SK-N-SH (cell line): Measurements from ENCODE around the gene BAG5. TPM values are rescaled to one million over a fixed set of nuclear protein-coding genes. Genes with fewer than 3 reads are reported as not detected.
A peak's percentile ranks its signal among the peaks of the same experiment; 100 is the strongest.

Experiments used
- CTCF ChIA-PET: fragments of 300-600, 350-600 bp; formaldehyde crosslinking; extraction: SDS; loops from one replicate; lab custom pipeline; 2021; lab: Yijun Ruan, JAX
- POLR2A ChIA-PET: fragments of 350-600 bp; sonication (Branson Sonifier 250); formaldehyde crosslinking; extraction: SDS; loops from one replicate; lab custom pipeline; 2020; ENCODE audit warnings: antibody characterized with exemption, inconsistent platforms; lab: Yijun Ruan, JAX
- DNase-seq: peaks from one replicate; pipeline ENCODE4 v3.0.0; 2012
- H2AFZ ChIP-seq: fragments of 200-600 bp; sonication (generic); 2 replicates; pipeline ENCODE4 v1.8.1; 2016; ENCODE audit warnings: antibody characterized with exemption, mild to moderate bottlenecking, low read depth
- H3F3A ChIP-seq: fragments of 200-600 bp; sonication (generic); replicated peaks from 2 replicates; pipeline ENCODE3; 2016; ENCODE audit warnings: antibody characterized with exemption, mild to moderate bottlenecking; ENCODE audit not compliant: insufficient read depth
- H3K27ac ChIP-seq, 2 experiments: fragments of 200-500 bp in 1 of 2; fragments of 200-600 bp in 1 of 2; sonication (Bioruptor generic) in 1 of 2; sonication (generic), shearing (Covaris generic) in 1 of 2; 2 replicates each; pipeline versions ENCODE4 v1.5.1 to v1.6.1; 2014 to 2016; ENCODE audit warnings: low read depth in 2 of 2, inconsistent platforms in 1 of 2, low read length in 1 of 2, mild to moderate bottlenecking in 1 of 2, mixed read lengths in 1 of 2
- H3K27me3 ChIP-seq: fragments of 200-600 bp; sonication (generic), shearing (Covaris generic); 2 replicates; pipeline ENCODE4 v1.6.1; 2016; ENCODE audit warnings: mixed run types; ENCODE audit not compliant: insufficient read depth
- H3K36me3 ChIP-seq, 2 experiments: fragments of 200-500 bp in 1 of 2; fragments of 200-600 bp in 1 of 2; sonication (Bioruptor generic) in 1 of 2; sonication (generic) in 1 of 2; replicated peaks in 1 of 2; 2 replicates each; pipeline versions ENCODE3 to v1.5.1; 2014 to 2016; ENCODE audit warnings: low read length in 1 of 2, mild to moderate bottlenecking in 1 of 2; ENCODE audit not compliant: insufficient read depth in 2 of 2, control insufficient read depth in 1 of 2
- H3K4me1 ChIP-seq, 2 experiments: fragments of 200-500 bp in 1 of 2; fragments of 200-600 bp in 1 of 2; sonication (Bioruptor generic) in 1 of 2; sonication (generic), shearing (Covaris generic) in 1 of 2; 2 replicates each; pipeline versions ENCODE4 v1.5.1 to v1.6.1; 2014 to 2016; ENCODE audit warnings: low read depth in 1 of 2, low read length in 1 of 2, mixed run types in 1 of 2; ENCODE audit not compliant: insufficient read depth in 2 of 2, control insufficient read depth in 1 of 2
- H3K4me2 ChIP-seq: fragments of 200-600 bp; sonication (generic), shearing (Covaris generic); 2 replicates; pipeline ENCODE4 v1.6.1; 2017; ENCODE audit warnings: mixed run types
- H3K4me3 ChIP-seq, 2 experiments: fragments of 200-500 bp in 1 of 2; fragments of 200-600 bp in 1 of 2; sonication (Bioruptor generic) in 1 of 2; sonication (generic), shearing (Covaris generic) in 1 of 2; 2 replicates each; pipeline versions ENCODE4 v1.5.1 to v1.8.1; 2014 to 2016; ENCODE audit warnings: low read depth in 2 of 2, inconsistent platforms in 1 of 2, low read length in 1 of 2, mild to moderate bottlenecking in 1 of 2, mixed read lengths in 1 of 2, moderate library complexity in 1 of 2
- H3K79me2 ChIP-seq: fragments of 200-600 bp; sonication (generic); 2 replicates; pipeline ENCODE4 v1.8.1; 2017; ENCODE audit warnings: mild to moderate bottlenecking; ENCODE audit not compliant: insufficient read depth
- H3K9ac ChIP-seq: fragments of 200-600 bp; sonication (generic); 2 replicates; pipeline ENCODE4 v1.6.1; 2017; ENCODE audit warnings: mixed run types
- H3K9me2 ChIP-seq: fragments of 200-600 bp; sonication (generic); 2 replicates; pipeline ENCODE4 v1.6.1; 2017; ENCODE audit warnings: mixed run types
- H3K9me3 ChIP-seq: fragments of 200-600 bp; sonication (generic); 2 replicates; pipeline ENCODE4 v1.6.1; 2017; ENCODE audit warnings: mixed run types, mild to moderate bottlenecking, moderate library complexity
- H4K20me1 ChIP-seq: fragments of 200-600 bp; sonication (generic); 2 replicates; pipeline ENCODE4 v1.6.1; 2017; ENCODE audit warnings: mild to moderate bottlenecking, mixed run types; ENCODE audit not compliant: insufficient read depth
- CTCF ChIP-seq: fragments of 200-600 bp; sonication (generic); IDR thresholded peaks from 2 replicates; pipeline ENCODE4 v1.6.1; 2017; ENCODE audit warnings: antibody characterized with exemption, mild to moderate bottlenecking, moderate library complexity
- EP300 ChIP-seq, 2 experiments: IDR thresholded peaks; 2 replicates each; pipeline versions ENCODE4 v1.4.0 to v1.6.1; 2012; ENCODE audit warnings: borderline replicate concordance in 1 of 2, low read depth in 1 of 2, low read length in 1 of 2
- GATA2 ChIP-seq: sonication (generic); formaldehyde crosslinking; IDR thresholded peaks from 2 replicates; pipeline ENCODE4 v1.5.0; 2020; ENCODE audit warnings: mild to moderate bottlenecking, missing genetic modification reagents
- JUND ChIP-seq: IDR thresholded peaks from 2 replicates; pipeline ENCODE4 v1.4.0; 2012
- POLR2AphosphoS5 ChIP-seq: IDR thresholded peaks from 2 replicates; pipeline ENCODE4 v1.6.1; 2012; ENCODE audit warnings: low read depth, low read length
- REST ChIP-seq: IDR thresholded peaks from 2 replicates; pipeline ENCODE4 v1.6.1; 2012; ENCODE audit warnings: mild to moderate bottlenecking, low read depth, low read length, moderate library complexity
- SIN3A ChIP-seq: IDR thresholded peaks from 2 replicates; pipeline ENCODE4 v1.6.1; 2012; ENCODE audit warnings: low read depth, mild to moderate bottlenecking, low read length, moderate library complexity, borderline replicate concordance
- SMC3 ChIP-seq: IDR thresholded peaks from 2 replicates; pipeline ENCODE4 v1.6.1; 2012; ENCODE audit warnings: low read depth, low read length, improper control_type of control experiment
- TEAD4 ChIP-seq: IDR thresholded peaks from 2 replicates; pipeline ENCODE4 v1.4.0; 2012; ENCODE audit warnings: mild to moderate bottlenecking, borderline replicate concordance; ENCODE audit not compliant: insufficient read depth
- WGBS: methylation state at CpG from one replicate; pipeline ENCODE4 v1.1.6; 2017; ENCODE audit warnings: low lambda C conversion rate; 5-methylcytosine and 5-hydroxymethylcytosine counted together
- polyA plus RNA-seq, 3 experiments: library from polyadenylated mRNA; depleted of rRNA; stranded (reverse); fragments of >200 nt; gene quantifications; 2 replicates each; pipeline ENCODE4 v1.2.3, GENCODE V29; 2012

The BAG5 gene
- polyA plus RNA-seq, 1 of the 3 experiments (the other 2 are of a cell fraction), result 5.2 TPM

DNA sequence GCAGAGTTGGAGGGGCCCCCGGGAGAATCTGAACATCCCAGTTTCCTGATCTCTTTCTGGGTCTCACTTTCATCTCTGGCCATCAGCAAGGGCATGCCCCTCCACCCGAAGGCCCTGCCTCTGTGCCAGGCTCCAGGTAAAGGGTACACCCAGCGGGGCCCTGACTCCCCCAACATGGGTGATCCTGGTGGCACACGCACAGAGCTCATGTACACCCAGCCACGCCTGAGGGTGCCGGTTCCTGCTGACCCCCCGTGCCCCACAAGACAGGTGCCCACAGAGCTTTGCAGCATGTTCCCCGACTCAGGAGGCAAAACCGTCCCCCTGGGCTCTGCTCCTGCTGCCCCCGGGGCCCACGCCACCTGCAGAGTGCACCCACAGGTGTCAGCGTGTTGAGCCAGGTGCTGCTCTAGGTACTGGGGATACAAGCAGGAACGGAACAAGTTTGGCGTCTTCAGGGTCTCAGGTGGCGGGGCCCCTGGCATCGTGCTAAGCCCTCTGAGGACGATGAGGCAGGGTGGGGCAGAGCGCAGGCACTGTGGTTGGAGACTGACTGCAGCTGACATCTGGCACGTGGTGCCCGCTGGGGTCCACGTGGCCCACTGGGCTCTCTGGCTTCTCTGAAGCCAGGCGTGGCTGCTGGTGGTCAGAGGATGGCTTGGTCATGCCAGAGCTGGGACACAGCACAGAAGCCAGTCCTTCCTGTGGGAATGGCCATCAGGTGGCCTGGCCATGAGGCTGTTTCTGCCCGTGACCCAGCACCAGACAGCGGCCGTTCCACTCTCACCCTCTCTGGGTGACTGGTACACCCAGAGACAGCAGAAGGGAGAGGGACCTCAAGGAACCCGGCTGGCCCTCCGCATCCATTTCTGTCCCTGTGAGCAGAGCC, 13.8 kb downstream of the BAG5 start:
- Histone ChIP-seq H4K20me1 (peaks cover 17% of the 10 kb centered on the region), H3K36me3 (no peaks in the 10 kb centered on the region), H2AFZ (no peak overlapping the region), H3K27ac (no peak overlapping the region; a peak in 1 of 4 replicates), H3K4me2 (no peak overlapping the region), H3K4me3 (no peak overlapping the region), H3K27me3 (no peaks in the 10 kb centered on the region), H3F3A (peaks cover 17% of the 10 kb centered on the region), H3K9me3 (no peaks in the 10 kb centered on the region), H3K79me2 (peaks cover 26% of the 10 kb centered on the region), H3K9ac (no peak overlapping the region), H3K9me2 (no peaks in the 10 kb centered on the region), H3K4me1 (peaks cover 12 to 19% of the 10 kb centered on the region in 2 experiments; a peak in 3 of 4 replicates)
- peak; percentile 24 for DNase-seq
- WGBS, result 76% methylated on average over 13 of the region's 27 CpGs
- ChIA-PET POLR2A (no interaction called here), CTCF (interaction anchor here (0.6 to 11.6 kb wide), 5 partner anchors 9 to 230 kb away, joined by 3 to 194 read pairs (median 37); partner anchors contain the start of gene CKB)
- TF ChIP-seq JUND (no peak), EP300 (IDR thresholded peaks at IDR 0.05; ENCODE audit: borderline replicate concordance in 1 of 2, low read depth in 1 of 2, low read length in 1 of 2) (no peak), REST (no peak), SMC3 (no peak), GATA2 (CRISPR knock-in tag) (no peak), CTCF (no peak)

DNA sequence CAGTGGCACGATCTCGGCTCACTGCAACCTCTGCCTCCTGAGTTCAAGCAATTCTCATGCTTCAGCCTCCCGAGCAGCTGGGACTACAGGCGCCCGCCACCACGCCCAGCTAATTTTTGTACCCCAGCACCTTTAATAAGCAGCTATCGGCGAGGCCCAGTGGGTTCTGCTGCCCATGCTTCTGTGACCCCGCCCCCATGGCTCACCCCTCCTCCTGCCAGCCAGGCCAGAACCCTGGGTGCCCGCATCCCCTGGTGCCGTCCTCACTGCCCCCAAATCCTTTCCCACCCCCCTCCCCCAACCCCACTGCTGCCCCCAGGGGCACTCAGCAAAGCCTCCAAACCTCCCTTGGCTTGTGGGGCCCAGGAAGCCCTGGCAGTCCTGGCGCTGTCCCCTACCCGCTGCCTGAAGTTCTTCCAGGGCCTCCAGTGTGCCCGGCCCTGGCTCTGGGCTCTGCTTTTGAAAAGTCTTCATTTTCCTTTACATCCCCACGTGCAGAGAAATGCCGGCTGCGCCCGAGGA, 14.5 kb downstream of the BAG5 start:
- no peaks in the 10 kb centered on the region for H3K27me3 ChIP-seq
- H3K9me3 ChIP-seq, result no peaks in the 10 kb centered on the region
- no peak overlapping the region for H2AFZ ChIP-seq
- DNase-seq, result peak; percentile 27
- no peaks in the 10 kb centered on the region for H3K36me3 ChIP-seq
- peaks cover 17% of the 10 kb centered on the region for H3F3A ChIP-seq
- H3K4me1 ChIP-seq, result peaks cover 18 to 19% of the 10 kb centered on the region in 2 experiments; a peak in 3 of 4 replicates
- TF ChIP-seq TEAD4 (no peak), GATA2 (CRISPR knock-in tag) (no peak), POLR2AphosphoS5 (no peak), SIN3A (no peak)
- H3K9me2 ChIP-seq, result no peaks in the 10 kb centered on the region
- H3K79me2 ChIP-seq, result peaks cover 19% of the 10 kb centered on the region
- H4K20me1 ChIP-seq, result peaks cover 17% of the 10 kb centered on the region
- no peak overlapping the region for H3K4me2 ChIP-seq
- no peak overlapping the region for H3K9ac ChIP-seq
- H3K4me3 ChIP-seq, result no peak overlapping the region
- POLR2A ChIA-PET, result no interaction called here
- no peak overlapping the region for H3K27ac ChIP-seq
- CTCF ChIA-PET, result interaction anchor here (1.8 to 11.6 kb wide), 7 partner anchors 10 to 157 kb away, joined by 7 to 194 read pairs (median 31); partner anchors contain the start of gene CKB
- WGBS, result 89% methylated on average over 18 of the region's 18 CpGs
